Hematopoietic multipotent progenitor cell treated with erythropoietin and hydrocortisone succinate and interleukin-3 and kit ligand, for 15 days (in vitro differentiated cells): Measurements from ENCODE around the gene ANKRD16.
"Not testable (repeated sequence)": the region's sequence is repeated elsewhere in the genome, so short reads cannot be mapped to it uniquely, and the experiment has no call there.

Source experiments
- DNase-seq: peaks from one replicate; pipeline ENCODE4 v3.0.0-alpha.2; 2015; ENCODE audit warnings: low spot score

ANKRD16 gene

GRCh38 chr10:5903563-5903962, 13.9 kb upstream of the ANKRD16 start:
- no peak for DNase-seq

- no peak for DNase-seq
Measured at GRCh38 chr10:5902511-5903274, 13.0 kb upstream of the ANKRD16 start.

GRCh38 chr10:5900247-5900646, 10.6 kb upstream of the ANKRD16 start:
- DNase-seq, result no peak

- DNase-seq, result no peak
Measured at GRCh38 chr10:5898163-5898562, 8.5 kb upstream of the ANKRD16 start.

- peak; percentile 39 for DNase-seq
Measured at GRCh38 chr10:5897504-5897903, 7.8 kb upstream of the ANKRD16 start.

- DNase-seq, result peak; percentile 38
Measured at GRCh38 chr10:5897053-5897340, 7.3 kb upstream of the ANKRD16 start.

GRCh38 chr10:5896208-5897052, 6.7 kb upstream of the ANKRD16 start:
- peak; percentile 22 for DNase-seq

GRCh38 chr10:5895804-5896203, 6.1 kb upstream of the ANKRD16 start:
- peak; percentile 34 for DNase-seq

GRCh38 chr10:5895365-5895764, 5.7 kb upstream of the ANKRD16 start:
- DNase-seq, result no peak

- peak; percentile 90 for DNase-seq
Measured at GRCh38 chr10:5894873-5895272, 5.2 kb upstream of the ANKRD16 start.

GRCh38 chr10:5894403-5894802, 4.7 kb upstream of the ANKRD16 start:
- DNase-seq, result no peak

- DNase-seq, result no peak
Measured at GRCh38 chr10:5893321-5893720, 3.6 kb upstream of the ANKRD16 start.

- DNase-seq, result no peak
Measured at GRCh38 chr10:5892007-5892406, 2.3 kb upstream of the ANKRD16 start.

GRCh38 chr10:5891009-5891408, 1.3 kb upstream of the ANKRD16 start:
- peak; percentile 64 for DNase-seq

- DNase-seq, result peak; percentile 43
Measured at GRCh38 chr10:5890452-5890915, 791 bp upstream of the ANKRD16 start.

GRCh38 chr10:5888843-5889623, 660 bp downstream of the ANKRD16 start:
- DNase-seq, result no peak

- DNase-seq, result no peak
Measured at GRCh38 chr10:5888351-5888750, 1.3 kb downstream of the ANKRD16 start.

- DNase-seq, result no peak
Measured at GRCh38 chr10:5887641-5888040, 2.1 kb downstream of the ANKRD16 start.

GRCh38 chr10:5887029-5887428, 2.7 kb downstream of the ANKRD16 start:
- no peak for DNase-seq

- DNase-seq, result no peak
Measured at GRCh38 chr10:5885619-5886018, 4.1 kb downstream of the ANKRD16 start.

GRCh38 chr10:5882961-5883360, 6.7 kb downstream of the ANKRD16 start:
- DNase-seq, result no peak

GRCh38 chr10:5877041-5877440, 12.7 kb downstream of the ANKRD16 start:
- DNase-seq, result not testable (repeated sequence)
